H1 (cell line): ENCODE measurements around the gene STX10. TPM values are rescaled to one million over a fixed set of nuclear protein-coding genes. Genes with fewer than 3 reads are reported as not detected.

ENCODE experiments used
- BCL11A ChIP-seq, 2 experiments: IDR thresholded peaks; one replicate each; pipeline ENCODE4 v1.6.1; 2011; ENCODE audit warnings: low read depth in 2 of 2, low read length in 2 of 2, mild to moderate bottlenecking in 2 of 2
- CHD1 ChIP-seq: IDR thresholded peaks from 2 replicates; pipeline ENCODE4 v1.6.1; 2012; ENCODE audit warnings: low read depth, low read length, improper control_type of control experiment
- E2F6 ChIP-seq: IDR thresholded peaks from 2 replicates; pipeline ENCODE4 v1.6.1; 2012; ENCODE audit warnings: inconsistent platforms
- EZH2 ChIP-seq: fragments of 200-600 bp; sonication (generic); IDR thresholded peaks from 2 replicates; pipeline ENCODE4 v1.7.1; 2012; ENCODE audit warnings: low read depth, mild to moderate bottlenecking, moderate library complexity, low read length, inconsistent platforms; ENCODE audit not compliant: severe bottlenecking
- MAFK ChIP-seq: IDR thresholded peaks from 2 replicates; pipeline ENCODE4 v1.6.1; 2012; ENCODE audit warnings: low read depth, mild to moderate bottlenecking, improper control_type of control experiment, low read length
- POLR2A ChIP-seq, 2 experiments: IDR thresholded peaks; 1 replicate in 1 of 2; 2 replicates in 1 of 2; pipeline ENCODE4 v1.6.1; 2011; ENCODE audit warnings: low read depth in 2 of 2, low read length in 2 of 2, mild to moderate bottlenecking in 2 of 2; ENCODE audit errors: control extremely low read depth in 1 of 2
- SIN3A ChIP-seq, 2 experiments: IDR thresholded peaks in 1 of 2; conservative IDR thresholded peaks in 1 of 2; 2 replicates each; pipeline ENCODE4 v1.6.1; 2011 to 2012; ENCODE audit warnings: low read length in 2 of 2, improper control_type of control experiment in 1 of 2, low read depth in 1 of 2, mild to moderate bottlenecking in 1 of 2
- SIX5 ChIP-seq: IDR thresholded peaks from 2 replicates; pipeline ENCODE4 v1.6.1; 2011; ENCODE audit warnings: mild to moderate bottlenecking, low read depth, low read length
- TAF1 ChIP-seq: IDR thresholded peaks from 2 replicates; pipeline ENCODE4 v1.6.1; 2011; ENCODE audit warnings: mild to moderate bottlenecking, low read depth, low read length
- polyA plus RNA-seq, 7 experiments: library from polyadenylated mRNA; depleted of rRNA in 3 of 7; stranded (reverse) in 5 of 7; unstranded in 2 of 7; fragments of >200 nt in 5 of 7; fragments of 200-250 nt in 2 of 7; gene quantifications; 1 replicate in 5 of 7; 2 replicates in 1 of 7; 4 replicates in 1 of 7; pipeline versions ENCODE4 v1.2.1 to v1.2.3, GENCODE V29; 2011 to 2013; ENCODE audit warnings: missing spikeins in 2 of 7, mixed read lengths in 2 of 7
- total RNA-seq: library from RNA; stranded (reverse); fragmentation: NEBNext Ultra II Directional; extraction: Animal tissue kit (Norgen Biotek cat#: 25700); gene quantifications from 2 replicates; pipeline ENCODE4 v1.2.1, GENCODE V29; 2021

The STX10 gene
- total and polyA plus RNA-seq, 2 of the 8 experiments (the other 6 are each of a cell fraction or from before 2014, with no cell fraction given), result 53.0 to 80.1 TPM

- TF ChIP-seq EZH2 (no peak), SIN3A (conservative IDR thresholded peaks at IDR 0.05 in 1 of 2, IDR thresholded peaks at IDR 0.05 in 1 of 2; ENCODE audit: low read depth in 1 of 2, low read length in 2 of 2) (no peak), TAF1 (0 out of 2 replicates have a peak, but pooled peaks have one; percentile 25), MAFK (no peak), E2F6 (no peak), BCL11A (IDR thresholded peaks at IDR 0.05; ENCODE audit: low read depth in 2 of 2, low read length in 2 of 2) (no peak), SIX5 (no peak), POLR2A (IDR thresholded peaks at IDR 0.05; ENCODE audit: control extremely low read depth in 1 of 2, low read depth in 2 of 2, low read length in 2 of 2) (no peak), CHD1 (no peak)
- TF ChIP-seq, all 59 proteins: peak for 3
These were observed 47.3 kb downstream of the STX10 start, which contains the start of gene LYL1 (continued) for GRCh38 chr19:13102666-13103580.
